ENCODE data around the gene PWWP2B.

The PWWP2B gene

DNA sequence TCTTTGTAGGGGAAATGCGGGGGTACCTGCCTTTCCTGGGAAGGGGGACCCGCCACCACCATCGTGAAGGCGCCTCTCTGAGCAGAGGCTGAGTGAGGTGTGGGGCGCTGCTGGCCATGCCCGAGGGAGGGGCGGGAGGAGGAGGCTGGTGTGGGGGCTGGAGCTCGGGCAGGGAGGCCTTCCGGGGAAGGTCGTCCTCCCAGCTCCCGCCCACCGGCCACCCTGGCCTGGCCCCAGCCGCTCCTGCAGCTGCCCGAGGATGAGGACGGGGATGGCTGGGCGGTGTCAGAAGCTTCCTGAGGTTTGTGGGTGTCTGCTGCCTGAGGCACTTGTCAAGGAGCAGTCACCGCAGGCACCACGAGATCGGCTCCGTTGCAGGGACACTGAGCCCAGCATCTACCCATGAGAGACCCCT lies 11.4 kb downstream of the PWWP2B start:
- no peak for FAIRE-seq

DNA sequence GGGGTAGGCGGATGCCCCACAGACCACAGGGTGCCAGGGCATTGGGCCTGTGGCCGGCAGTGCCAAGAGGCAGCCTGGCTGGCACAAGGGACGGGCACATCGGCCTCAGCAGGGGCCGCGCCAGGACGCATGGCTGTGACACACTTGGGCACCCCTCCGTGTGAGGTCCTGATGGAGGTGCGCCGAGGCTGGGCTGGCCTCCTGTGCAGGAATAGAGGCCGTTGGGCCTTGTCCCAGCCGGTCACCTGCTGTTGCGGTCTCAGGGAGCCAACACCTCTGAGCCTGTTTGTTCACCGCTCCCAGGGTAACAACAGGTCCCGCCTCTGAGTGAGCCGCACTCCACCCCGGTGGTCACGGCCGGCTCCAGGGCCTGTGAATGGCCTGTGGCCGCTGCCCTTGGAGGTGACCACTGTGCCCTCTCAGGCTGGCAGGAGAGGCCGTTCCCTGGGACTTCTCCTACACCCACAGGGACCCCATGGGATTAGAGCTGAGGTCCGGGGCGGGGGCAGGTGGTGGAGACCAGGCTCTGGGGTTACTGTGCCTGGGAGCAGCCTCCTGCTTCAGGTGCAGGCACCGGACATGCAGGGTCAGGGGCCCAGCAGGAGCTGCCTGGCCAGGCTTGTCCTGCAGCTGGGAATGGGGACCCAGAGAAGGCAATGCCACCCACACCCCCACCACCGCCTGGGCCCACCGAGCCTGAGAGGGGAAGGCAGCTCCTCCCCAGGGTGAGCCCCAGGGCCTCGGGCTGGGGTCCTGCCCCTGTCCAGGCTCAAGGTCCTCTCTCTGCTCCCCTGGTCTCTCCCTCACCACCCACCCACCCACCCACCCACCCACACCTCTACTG lies 12.0 kb downstream of the PWWP2B start:
- FAIRE-seq, result no peak

DNA sequence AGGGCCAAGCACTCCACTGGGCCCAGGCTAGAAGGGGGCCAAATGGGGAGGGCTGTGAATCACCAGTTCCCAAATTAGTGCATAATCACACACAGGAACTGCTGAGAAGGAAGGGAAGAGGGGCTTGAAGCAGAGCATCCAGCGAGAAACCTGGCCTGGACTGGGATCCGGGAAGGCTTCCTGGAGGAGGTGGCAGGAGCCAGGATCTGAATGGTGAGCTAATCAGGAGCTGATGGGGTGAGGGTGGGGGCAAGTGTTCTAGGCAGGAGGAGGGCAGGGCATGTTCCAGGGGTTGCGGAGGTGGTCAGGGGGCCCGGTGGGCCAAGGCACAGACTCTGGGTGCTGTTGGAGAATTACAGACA lies 12.6 kb downstream of the PWWP2B start:
- FAIRE-seq, result no peak

DNA sequence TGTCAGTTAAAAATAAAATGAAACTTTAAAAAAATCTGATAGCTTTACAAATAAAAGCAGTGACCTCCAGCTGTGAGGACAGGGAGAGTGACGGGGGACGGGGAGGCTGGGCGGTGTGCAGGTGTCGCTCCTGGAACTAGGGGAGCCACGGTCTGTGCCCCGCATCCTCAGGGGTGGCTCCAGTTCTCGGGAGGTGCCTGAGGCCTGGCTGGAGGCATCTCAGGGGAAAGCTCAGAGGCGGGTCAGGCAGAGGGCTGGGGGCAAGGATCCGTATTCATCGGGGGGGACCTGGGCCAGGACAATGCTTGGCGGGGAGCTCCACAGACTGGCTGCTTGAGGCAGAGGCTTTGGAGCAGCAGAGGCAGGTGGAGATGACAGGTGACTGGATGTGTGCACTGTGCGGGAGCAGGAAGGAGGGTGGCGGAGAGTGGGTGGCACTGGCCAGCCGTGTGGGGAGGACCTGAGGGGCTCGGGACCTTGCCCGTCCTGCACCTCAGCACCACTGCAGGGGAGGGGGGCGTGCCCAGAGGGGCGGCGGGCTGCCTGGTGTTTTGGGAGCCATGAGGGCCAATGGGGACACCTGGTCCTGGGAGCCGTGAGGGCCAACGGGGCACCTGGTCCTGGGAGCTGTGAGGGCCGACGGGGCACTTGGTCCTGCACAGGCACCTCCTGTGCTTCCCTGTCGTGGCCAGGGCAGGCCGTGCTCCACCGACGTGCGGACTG lies 13.2 kb downstream of the PWWP2B start:
- no peak for FAIRE-seq

DNA sequence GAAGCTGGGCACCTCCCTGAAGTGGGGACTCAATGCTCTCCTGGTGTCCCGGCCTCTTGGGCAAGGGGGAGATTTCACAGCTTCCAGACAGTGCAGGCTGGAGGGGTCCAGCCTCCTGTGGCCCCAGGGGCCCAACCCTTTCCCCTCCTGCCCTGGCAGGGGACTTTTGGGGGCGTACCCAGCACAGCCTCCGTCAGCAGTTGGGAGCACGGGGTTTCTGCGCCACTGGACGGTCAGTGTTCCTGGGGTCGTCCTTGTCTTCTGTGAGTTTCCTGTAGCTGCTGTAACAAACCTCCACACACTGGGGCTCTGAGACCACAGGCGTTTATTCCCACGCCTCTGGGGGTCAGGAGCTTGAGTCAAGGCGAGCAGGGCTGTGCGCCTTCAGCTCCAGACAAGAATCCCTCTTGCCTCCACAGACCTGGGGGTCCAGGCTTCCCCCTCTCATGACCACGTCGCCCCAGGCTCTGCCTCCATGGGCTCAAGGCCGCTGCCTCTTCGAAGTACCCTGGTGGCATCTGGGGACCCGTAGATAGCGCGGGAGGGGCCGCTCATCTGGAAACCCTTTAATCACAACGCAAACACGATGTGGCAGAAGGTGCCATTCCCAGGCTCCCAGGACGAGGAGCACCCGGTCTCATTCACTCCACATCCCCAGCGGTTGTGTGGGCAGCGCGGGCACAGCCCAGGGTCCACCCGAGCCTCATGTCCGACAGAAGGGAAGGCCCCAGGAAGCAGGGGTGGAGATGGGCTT lies 14.0 kb downstream of the PWWP2B start:
- no peak for FAIRE-seq

DNA sequence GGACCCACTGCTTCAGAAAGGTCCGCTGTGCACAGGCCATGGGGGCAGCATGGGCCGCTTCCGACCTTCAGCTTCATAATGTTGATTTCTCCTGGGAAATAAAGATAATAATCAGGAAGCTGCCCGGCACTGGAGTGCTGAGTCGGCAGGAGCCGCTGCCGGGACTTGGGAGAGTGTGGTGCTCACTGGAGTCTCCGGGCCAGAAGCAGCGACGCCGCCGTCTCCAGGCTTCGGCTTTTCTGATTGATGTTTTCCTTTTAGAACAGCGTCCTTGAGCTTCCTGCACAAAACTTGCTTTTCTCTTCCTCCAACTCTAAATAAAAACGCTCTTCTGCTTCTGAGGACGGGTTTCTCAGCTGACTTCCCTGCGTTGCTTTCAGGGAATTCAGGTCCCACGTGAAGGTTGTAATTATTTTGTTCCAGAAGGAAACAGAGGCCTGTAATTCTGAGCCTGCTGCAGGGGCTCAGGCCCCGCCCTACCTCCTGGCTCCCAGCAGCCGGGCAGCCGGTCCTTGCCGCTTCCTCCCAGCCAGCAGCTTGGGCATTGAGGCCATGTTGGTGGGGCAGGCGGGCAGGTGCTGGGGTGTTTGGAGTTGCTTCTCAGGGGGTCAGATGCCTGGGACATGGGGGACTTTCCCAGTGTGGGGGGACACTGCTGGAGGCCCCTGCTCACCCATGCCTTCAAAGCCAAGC lies 14.7 kb downstream of the PWWP2B start:
- no peak for FAIRE-seq

DNA sequence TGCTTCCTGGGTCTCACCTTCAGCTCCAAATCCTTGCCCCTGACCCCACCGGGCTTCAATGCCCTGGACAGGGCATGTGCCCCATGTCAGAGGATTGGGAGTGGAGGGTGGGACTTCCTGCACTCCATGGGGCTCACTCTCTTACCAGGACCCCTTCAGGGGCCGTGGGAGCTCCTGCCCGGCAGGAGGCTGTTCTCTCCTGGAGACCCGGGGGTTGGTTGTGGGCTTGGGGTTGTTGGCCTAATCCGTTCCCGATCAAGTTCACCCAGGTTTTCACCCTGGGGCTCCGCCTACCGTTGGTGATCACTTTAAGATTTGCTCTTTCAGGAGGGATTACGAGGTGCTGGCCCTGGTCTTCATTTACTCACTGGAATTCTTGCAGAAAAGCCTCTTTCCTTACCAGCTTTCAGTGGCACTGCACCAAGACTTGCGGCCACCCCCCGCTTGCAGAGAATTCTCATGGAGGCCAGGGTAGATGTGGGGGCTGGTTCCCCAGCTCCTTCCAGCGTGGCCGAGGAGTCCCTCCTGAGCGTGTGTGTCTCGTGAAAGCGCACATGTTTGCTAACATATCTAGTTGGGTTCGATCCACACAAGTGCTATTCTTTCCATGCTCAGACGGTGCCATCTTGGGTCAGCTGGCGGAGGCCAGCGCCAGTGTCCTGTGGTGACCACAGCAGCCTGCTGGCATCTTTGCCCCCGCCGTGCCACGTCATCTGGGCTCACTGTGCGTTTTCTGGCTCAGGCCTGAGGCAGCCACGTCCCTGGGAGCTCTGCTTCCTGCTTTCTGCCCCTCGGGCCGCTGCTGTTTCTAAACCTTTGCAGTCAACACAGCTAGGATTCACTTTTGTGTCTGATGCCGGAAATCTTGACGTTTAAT lies 15.6 kb downstream of the PWWP2B start:
- no peak for FAIRE-seq

DNA sequence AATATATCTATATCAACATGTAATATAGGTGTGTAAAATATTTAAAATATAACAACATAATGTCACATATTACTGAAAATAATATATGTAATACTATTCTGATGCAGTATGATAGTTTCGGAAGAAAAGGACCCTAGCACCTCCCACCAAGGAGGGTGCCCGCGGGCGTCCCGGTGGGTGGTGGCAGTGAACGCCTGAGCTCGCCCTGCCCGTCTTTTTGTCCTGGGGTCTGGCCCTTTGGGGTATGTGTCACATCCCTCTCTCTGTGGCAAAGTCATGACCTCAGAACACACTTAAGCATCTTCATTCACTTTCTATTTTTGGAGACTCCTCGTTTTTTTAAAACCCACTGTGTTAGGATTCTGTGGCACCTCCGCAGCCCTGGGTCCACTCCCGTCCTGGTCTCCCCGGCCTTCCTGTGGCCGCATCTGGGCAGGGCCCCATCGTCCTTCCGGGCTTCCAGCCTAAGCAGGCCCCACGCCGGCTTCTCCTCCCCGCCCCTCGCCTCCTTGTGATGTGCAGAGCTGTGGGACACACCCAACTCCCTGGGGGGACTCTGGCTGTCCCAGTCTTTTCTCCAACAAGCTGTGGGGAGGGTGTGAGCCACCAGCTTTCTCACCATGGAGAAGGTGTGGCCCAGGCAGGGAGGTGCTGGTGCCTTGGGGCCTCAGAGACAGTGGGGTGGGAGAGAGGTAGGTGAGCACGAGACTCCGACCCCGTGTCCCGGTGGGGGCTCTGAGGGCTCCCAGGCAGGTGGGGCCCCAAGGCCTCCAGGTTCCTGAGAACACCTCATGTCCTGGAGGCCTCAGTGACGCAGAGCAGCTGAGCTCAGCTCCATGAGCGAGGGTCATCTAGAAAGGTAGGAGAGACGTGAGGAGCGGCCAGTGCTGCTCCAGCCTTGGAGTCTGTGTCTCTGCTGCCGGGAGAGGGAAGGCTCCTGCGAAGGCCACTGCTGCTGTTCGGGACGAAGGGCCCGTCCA lies 16.5 kb downstream of the PWWP2B start:
- no peak for FAIRE-seq

DNA sequence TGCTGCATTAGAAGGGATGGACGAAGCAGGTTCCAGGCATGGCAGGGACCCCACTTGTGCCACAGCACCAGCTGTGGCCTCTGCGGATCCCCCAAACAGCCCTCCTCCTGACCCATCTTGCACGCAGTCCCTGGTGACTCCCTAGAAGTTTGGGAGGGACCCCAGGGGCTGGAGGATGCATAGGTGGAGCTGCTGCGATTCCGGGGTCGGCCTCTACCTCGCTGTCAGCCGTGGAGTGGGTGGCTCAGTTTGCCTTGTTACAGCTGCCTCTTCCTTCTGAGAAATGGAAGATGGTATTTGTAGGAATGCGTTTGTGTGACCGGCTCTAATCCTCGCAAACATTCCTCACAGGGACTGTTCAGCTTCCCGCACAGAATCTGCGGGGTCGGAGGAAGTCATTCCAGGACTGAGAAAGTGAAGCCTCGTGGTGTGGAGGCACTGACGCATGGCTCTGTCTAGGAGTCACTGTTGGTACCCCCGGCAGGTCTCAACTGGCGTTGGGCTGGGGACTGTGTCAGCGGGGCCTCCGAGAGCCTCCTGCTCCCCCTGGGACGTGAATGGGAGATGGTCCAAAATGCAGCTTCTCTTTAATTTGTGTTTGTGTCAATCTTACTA lies 17.5 kb downstream of the PWWP2B start:
- FAIRE-seq, result no peak

DNA sequence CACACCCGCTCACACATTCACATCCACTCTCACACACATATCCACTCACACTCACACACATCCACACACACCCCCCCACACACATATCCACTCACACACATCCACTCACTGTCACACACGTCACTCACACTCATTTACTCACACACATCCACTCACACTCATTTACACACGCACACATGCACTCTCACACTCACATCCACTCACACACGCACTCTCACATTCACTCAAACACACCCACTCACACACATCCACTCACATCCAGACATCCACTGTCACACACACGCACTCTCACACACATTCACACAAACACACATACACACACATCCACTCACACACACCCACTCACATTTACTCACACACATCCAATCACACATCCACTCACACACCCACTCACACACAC lies 18.3 kb downstream of the PWWP2B start:
- no peak for FAIRE-seq

DNA sequence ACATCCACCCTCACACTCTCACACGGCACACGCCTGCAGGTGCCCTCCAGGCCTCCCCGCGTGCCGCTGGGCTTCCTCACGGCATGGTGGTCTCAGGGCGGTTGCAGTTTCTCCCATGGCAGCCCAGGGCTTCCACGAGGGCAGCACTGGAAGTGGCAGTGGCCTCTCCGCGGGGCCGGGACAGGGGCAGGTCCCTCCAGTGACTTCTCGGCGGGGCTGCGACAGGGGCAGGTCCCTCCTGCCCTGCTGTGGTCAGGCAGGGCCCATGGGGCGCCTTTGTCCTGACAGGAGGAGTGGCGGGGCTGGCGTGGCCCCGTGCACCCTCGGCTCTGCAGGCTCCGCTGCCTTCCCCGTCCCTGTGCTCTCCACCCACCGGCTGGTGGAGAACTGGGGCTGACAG lies 19.0 kb downstream of the PWWP2B start:
- FAIRE-seq, result no peak

DNA sequence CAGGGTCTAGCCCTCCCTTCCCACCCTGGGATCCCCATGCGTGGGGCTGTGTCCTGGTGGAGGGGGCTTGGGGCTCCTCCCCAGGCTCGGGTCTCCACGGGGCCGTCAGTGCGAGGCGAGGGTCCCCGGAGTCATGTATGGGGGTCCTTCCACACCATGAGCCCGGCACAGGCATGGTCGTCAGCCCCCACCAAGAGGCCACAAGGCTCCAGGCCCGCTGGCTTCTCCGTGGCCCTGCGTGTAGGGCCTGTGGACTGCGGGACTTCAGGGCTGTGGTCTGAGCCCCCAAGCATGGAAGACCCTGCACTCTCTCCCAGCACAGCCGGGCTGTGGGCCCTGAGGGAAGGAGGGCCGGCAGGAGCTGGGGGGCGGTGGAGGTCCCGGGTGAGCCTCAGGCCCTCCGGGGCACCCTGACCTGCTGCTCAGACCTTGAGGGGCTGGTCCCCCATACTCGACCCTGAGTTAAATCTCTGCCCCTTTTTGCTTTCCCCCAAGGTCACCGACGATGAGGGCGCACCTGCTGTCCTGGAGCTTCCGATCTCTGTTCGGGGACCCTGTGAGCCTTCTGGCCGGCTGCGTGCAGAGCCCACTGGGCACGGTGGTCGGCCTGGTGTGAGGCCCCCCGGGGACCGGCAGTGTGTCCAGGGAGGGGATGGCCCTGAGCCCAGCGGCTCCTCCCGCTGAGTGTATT lies 19.7 kb downstream of the PWWP2B start:
- FAIRE-seq, result no peak

DNA sequence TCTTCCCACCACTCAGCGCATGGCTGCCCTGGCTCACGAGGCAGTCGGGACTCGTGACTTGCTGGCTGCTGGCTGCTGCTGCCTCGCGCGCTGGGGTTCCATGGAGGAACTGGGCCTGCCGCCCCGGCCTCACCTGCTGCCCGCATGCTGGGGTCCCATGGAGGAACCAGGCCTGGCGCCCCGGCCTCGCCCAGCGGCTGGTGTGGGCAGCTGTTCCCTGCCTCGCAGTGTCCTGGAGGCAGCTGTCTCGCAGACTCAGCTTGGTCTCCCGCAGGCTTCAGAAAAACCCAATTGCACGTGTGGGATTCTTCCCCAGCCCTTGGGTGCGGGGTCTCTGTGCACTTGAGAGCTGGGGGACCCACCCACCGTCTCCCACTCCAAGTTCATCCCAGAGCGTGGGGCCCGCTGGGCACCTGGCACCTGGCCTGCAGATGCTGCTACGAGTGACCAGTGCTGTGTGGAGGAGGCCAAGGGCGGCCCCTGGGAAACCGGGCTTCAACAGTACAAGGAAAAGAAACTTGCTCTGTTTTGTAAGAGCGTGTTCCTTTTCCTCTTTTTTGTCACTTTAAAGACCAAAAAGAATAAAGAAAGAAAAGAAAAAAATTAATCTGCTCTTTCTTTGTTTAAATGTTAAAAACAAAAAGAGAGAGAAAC lies 20.4 kb downstream of the PWWP2B start:
- FAIRE-seq, result no peak

DNA sequence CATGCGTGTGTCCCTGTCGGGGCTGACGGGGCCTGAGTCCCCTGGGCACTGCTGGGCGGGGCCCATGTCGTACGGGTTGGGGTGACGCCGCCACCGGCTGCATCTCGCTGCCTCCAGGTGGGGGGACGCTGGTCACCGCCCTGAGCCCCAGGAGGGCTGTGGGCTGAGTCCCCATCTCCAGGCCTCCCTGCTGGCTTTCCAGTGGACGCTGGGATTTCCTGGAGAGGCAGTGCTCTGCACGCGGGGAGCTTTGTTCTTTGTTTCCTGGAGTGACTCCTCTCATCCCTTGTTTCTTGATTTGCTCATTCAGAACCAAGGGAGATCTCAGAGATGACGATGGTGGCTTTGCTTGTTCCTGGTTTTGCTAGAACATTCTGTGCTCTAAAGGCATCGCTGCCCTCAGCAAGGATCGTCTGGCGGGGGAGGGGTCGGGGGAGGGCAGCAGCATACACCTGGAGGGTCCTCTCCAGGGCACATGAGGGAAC lies 21.0 kb downstream of the PWWP2B start:
- FAIRE-seq, result no peak

DNA sequence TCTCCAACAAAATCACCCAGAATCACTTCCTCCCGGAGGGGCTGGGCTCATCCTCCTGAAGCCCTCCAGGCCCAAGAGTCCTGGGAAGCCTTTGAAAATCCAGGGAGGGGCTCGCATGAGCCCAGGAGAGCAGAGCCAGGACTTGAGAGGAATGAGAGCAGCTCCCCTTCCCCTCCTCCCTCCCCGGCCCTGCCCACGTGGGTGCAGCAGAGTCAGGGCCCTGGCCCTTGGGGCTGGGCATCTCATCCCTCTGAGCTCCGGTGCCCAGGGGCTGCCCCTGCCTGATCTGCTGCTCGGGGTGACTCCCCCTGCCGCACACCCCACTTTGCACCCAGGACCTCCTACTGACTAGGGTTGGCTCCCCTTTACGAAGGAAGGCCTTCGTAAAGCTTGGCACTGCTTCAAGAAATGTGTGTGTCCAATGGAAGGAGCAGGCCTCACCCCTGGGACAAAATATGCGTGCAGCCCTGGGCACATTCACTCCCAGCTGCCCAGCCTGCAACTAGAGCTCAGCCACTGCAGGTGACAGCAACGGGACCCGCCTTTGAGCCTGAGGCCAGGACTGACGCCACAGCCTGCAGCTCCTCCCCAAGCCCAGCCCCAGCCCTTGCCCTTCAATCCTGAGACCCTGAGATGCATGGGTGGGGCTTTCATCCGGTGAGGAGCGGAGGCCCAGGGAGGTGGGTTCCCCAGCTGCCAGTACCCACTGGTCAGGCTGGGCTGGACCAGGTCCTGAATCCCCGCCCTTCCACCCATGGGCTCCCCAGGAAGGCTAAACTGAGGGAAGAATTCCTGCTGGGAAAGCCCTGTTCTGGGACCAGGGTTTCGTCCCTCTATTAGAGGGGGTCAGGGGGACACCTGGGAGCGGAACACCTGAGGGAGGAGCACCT lies 21.8 kb downstream of the PWWP2B start:
- no peak for FAIRE-seq

DNA sequence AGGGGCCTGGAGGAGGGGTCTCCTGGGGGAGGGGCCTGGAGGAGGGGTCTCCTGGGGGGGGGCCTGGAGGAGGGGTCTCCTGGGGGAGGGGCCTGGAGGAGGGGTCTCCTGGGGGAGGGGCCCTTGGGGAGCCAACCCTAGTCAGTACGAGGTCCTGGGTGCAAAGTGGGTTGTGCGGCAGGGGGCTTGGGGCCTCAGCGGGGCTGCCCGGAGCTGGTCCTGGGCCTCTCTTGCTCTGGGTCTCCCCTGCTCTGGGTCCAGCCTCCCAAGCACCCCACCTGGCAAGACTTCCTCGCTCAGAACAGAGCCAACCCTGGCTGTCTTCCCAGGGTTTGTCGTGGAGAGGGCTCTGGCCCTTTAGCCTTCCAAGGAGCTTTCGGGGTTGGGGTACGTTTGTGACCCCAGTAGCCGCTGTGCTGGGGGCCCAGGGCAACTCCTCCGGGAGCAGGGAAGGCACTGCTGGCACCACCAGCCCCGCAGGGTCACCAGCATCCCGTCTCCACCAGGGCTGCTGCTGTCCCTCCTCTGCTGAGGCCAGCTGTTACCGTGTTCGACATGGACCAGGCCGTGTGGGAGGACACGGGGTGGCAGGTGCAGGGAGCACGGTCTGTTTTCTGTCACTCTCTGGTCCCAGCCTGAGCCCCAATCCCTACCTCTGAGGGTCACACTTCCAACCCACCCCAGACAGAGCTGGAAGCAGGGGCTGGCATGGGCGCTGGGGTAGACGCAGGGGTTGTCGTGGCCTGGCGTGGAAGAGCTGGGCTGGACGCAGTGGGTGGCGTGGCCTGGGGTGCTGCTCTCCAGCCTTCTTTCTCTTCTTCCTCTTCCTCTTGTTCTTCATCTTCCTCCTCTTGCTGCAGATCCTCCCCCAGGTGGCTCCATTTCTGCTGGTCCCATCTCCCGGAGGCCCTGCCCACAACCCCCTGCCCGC lies 22.8 kb downstream of the PWWP2B start:
- no peak for FAIRE-seq

DNA sequence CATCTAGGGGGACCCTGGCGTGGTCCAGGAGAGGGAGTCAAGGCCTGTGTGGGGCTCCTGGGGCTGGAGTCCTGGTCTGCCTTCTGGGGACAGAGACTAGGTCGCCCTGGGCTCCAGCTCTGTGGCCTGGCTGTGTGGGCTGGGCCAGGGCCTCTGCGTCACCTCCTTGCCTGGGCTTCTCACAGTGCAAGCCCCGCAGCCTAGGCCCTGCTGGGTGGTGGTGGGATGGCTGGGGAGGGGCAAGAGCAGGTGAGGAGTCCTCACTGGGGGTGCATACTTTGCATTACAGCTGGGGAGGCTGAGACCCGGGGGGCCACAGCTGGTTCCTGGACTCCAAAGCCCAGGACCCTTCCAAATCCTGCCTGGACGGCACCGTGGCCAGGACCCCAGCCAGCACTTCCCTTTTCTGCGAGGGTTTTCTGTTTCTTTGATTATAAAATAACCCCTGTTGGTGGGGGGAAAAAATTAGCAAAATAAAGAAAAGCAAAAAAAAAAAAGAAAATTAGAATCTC lies 23.5 kb downstream of the PWWP2B start:
- FAIRE-seq, result no peak

All from islet of Langerhans (tissue), 1 donor.